DOHH2 (cell line): Measurements from ENCODE around the gene ITPR2.

Source experiments
- EZH2phosphoT487 ChIP-seq: fragments of 200-600 bp; sonication (generic); IDR thresholded peaks from 2 replicates; pipeline ENCODE4 v1.6.1; 2017; ENCODE audit warnings: borderline replicate concordance, mild to moderate bottlenecking, antibody characterized with exemption, low read length, moderate library complexity, mixed read lengths
- TF ChIP-seq, protein P1 (sequence below): fragments of 200-600 bp; sonication (generic); IDR thresholded peaks from one replicate; pipeline ENCODE4 v1.5.1; 2014; ENCODE audit warnings: antibody characterized with exemption, mild to moderate bottlenecking, low read depth, low read length; ENCODE audit not compliant: poor library complexity, severe bottlenecking

DNA sequence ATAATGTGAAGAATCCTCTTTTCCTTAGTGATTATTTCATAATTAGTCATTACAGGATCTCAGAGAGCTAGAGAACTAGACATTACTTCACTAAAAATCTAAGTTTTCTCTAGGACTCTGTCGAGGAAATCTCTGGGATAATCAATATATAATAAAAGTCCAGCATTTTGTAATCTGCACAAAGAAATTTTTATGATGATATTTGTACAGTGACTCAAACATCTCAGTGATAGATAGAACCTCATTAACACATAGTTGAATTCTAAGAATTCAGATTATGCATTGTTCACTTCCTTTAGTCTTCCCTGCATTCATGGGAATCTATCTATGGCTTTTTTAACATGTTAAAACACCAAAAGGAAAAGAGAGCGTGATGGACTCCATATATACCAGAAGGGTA, 11.0 kb downstream of the ITPR2 start:
- TF ChIP-seq, protein P1, sequence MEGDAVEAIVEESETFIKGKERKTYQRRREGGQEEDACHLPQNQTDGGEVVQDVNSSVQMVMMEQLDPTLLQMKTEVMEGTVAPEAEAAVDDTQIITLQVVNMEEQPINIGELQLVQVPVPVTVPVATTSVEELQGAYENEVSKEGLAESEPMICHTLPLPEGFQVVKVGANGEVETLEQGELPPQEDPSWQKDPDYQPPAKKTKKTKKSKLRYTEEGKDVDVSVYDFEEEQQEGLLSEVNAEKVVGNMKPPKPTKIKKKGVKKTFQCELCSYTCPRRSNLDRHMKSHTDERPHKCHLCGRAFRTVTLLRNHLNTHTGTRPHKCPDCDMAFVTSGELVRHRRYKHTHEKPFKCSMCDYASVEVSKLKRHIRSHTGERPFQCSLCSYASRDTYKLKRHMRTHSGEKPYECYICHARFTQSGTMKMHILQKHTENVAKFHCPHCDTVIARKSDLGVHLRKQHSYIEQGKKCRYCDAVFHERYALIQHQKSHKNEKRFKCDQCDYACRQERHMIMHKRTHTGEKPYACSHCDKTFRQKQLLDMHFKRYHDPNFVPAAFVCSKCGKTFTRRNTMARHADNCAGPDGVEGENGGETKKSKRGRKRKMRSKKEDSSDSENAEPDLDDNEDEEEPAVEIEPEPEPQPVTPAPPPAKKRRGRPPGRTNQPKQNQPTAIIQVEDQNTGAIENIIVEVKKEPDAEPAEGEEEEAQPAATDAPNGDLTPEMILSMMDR = no peak
- no peak for TF ChIP-seq EZH2phosphoT487
